PFSK-1 (cell line): Measurements from ENCODE around the gene MRPL21.

Experiments
- POLR2AphosphoS5 ChIP-seq: IDR thresholded peaks from 2 replicates; pipeline ENCODE4 v1.6.1; 2012; ENCODE audit warnings: low read depth, mild to moderate bottlenecking, control low read depth, low read length, moderate library complexity
- TAF1 ChIP-seq: IDR thresholded peaks from 2 replicates; pipeline ENCODE4 v1.6.1; 2012; ENCODE audit warnings: low read length, control low read depth, borderline replicate concordance; ENCODE audit not compliant: insufficient read depth

DNA sequence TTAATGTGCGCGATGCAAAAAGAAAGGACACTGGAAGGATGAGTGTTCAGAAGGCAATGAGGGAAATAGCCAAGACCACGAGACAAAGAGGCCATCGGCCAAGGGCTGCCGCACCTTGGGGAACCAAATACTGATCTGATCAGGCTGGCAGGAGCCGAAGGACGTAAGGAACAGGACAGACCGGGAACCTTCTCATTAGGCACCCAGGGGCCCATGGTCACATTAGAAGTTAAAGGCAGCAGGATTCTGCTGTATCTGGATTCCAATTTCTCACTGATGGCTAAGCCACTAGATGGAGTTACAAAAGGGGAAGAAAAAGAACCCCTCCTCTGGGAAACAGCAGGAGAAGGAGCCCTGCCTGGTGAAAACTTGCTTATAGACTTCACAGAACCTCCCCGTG is 33.2 kb downstream of the MRPL21 start:
- TF ChIP-seq POLR2AphosphoS5 (no peak), TAF1 (no peak)
